ENCODE data around the gene RAB44.
A peak's percentile ranks its signal among the peaks of the same experiment; 100 is the strongest.

Gene RAB44

GRCh38 chr6:36659271-36659670, 38.4 kb upstream of the RAB44 start:
- H3K4me3 ChIP-seq (ENCODE audit: low read depth, low read length), result no peak overlapping the region
- H3K27ac ChIP-seq (ENCODE audit: low read depth, low read length), result no peak overlapping the region
- peaks cover 5% of the 10 kb centered on the region; the same call in 1 of the 2 replicates for H3K27me3 ChIP-seq (ENCODE audit: control insufficient read depth, insufficient read depth, low read length)
- H3K9me3 ChIP-seq (ENCODE audit: control insufficient read depth, insufficient read depth, low read length), result no peaks in the 10 kb centered on the region
- H3K36me3 ChIP-seq (ENCODE audit: control insufficient read depth, insufficient read depth, low read length), result no peaks in the 10 kb centered on the region
- H3K9ac ChIP-seq (ENCODE audit: low read depth, low read length), result no peak overlapping the region
- H3K4me1 ChIP-seq (ENCODE audit: control insufficient read depth, insufficient read depth, low read length), result peaks cover 11% of the 10 kb centered on the region; the same call in 1 of the 2 replicates

GRCh38 chr6:36660771-36661471, 36.7 kb upstream of the RAB44 start:
- H3K27ac ChIP-seq (ENCODE audit: low read depth, low read length), result no peak overlapping the region
- H3K9ac ChIP-seq (ENCODE audit: low read depth, low read length), result no peak overlapping the region
- peaks cover 16% of the 10 kb centered on the region; the same call in 1 of the 2 replicates for H3K4me1 ChIP-seq (ENCODE audit: control insufficient read depth, insufficient read depth, low read length)
- H3K9me3 ChIP-seq (ENCODE audit: control insufficient read depth, insufficient read depth, low read length), result no peaks in the 10 kb centered on the region
- H3K27me3 ChIP-seq (ENCODE audit: control insufficient read depth, insufficient read depth, low read length), result peaks cover 5% of the 10 kb centered on the region; the same call in 1 of the 2 replicates
- no peaks in the 10 kb centered on the region for H3K36me3 ChIP-seq (ENCODE audit: control insufficient read depth, insufficient read depth, low read length)
- H3K4me3 ChIP-seq (ENCODE audit: low read depth, low read length), result peak overlapping the region; percentile 51

DNA sequence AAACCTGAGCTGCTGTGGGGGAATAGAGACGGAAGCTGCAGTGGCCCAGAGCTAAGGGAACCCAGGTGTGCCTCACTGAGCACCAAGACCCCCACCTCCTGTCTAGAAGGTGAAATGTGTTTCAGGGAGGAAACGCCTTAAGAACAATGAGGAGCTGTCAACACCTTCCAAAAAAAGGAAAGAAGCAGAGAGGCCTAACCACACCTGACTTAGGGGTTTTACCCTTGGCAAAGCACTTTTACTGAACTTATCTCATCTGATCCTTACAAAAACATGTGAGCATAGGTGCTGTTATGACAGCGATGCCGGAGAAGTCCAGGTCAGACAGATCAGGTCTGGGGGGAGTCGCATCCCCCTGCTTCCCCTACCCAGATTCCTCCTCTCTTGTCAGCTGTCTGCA, 35.2 kb upstream of the RAB44 start:
- no peak overlapping the region for H3K4me3 ChIP-seq (ENCODE audit: low read depth, low read length)
- no peaks in the 10 kb centered on the region for H3K36me3 ChIP-seq (ENCODE audit: control insufficient read depth, insufficient read depth, low read length)
- no peaks in the 10 kb centered on the region for H3K9me3 ChIP-seq (ENCODE audit: control insufficient read depth, insufficient read depth, low read length)
- no peak overlapping the region for H3K27ac ChIP-seq (ENCODE audit: low read depth, low read length)
- peaks cover 5% of the 10 kb centered on the region; the same call in 1 of the 2 replicates for H3K27me3 ChIP-seq (ENCODE audit: control insufficient read depth, insufficient read depth, low read length)
- H3K9ac ChIP-seq (ENCODE audit: low read depth, low read length), result no peak overlapping the region
- H3K4me1 ChIP-seq (ENCODE audit: control insufficient read depth, insufficient read depth, low read length), result peaks cover 30% of the 10 kb centered on the region

GRCh38 chr6:36662827-36663256, 34.8 kb upstream of the RAB44 start:
- Histone ChIP-seq H3K9ac (ENCODE audit: low read depth, low read length) (no peak overlapping the region), H3K4me3 (ENCODE audit: low read depth, low read length) (no peak overlapping the region), H3K9me3 (ENCODE audit: control insufficient read depth, insufficient read depth, low read length) (no peaks in the 10 kb centered on the region), H3K27me3 (ENCODE audit: control insufficient read depth, insufficient read depth, low read length) (0 out of 2 replicates have a peak, but pooled peaks cover 5% of the 10 kb centered on the region), H3K36me3 (ENCODE audit: control insufficient read depth, insufficient read depth, low read length) (no peaks in the 10 kb centered on the region), H3K4me1 (ENCODE audit: control insufficient read depth, insufficient read depth, low read length) (peaks cover 35% of the 10 kb centered on the region), H3K27ac (ENCODE audit: low read depth, low read length) (no peak overlapping the region)

DNA sequence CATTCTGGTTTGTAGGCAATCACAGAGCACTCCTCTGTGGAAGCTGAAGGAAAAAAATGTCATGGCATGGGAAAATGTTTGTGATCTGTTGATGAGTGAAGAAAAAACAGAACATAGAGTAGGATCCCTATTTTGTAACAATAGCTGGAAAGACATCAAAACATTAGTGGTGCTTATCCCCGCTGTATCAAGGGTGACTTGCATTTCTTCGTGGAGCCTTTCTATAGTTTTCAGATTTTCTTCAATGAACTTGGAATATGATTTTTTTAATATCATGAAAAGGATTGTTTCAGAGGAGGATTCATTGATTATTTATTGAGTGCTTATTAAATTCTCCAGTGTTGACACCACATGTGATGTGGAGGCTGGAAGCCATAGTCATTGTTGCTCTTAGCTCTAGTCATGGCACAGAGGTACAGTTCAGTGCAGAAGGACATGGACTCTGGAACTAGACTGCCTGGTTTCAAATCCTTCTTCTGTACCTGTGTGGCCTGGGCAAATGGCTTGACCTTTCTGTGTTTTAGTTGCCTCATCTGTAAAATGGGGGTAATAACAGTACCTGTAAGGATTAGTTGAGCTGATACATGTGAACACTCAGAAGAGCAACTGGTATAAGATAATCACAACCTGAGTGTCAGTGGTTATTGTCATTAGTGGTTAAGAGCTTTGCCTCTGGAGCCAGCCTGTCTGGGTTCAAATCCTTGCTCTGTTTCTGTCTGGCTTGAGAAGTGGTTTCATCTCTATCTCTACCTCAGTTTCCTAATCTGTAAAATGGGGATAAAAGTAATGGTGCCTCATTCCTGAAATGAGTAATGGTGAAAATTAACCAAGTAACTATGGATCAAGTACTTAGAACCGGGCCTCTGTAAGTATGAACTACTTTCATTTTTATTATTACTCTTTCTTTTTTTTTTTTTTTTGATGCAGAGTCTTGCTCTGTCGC, 33.9 kb upstream of the RAB44 start:
- Histone ChIP-seq H3K4me3 (ENCODE audit: low read depth, low read length) (no peak overlapping the region), H3K36me3 (ENCODE audit: control insufficient read depth, insufficient read depth, low read length) (no peaks in the 10 kb centered on the region), H3K27me3 (ENCODE audit: control insufficient read depth, insufficient read depth, low read length) (0 out of 2 replicates have a peak, but pooled peaks cover 5% of the 10 kb centered on the region), H3K4me1 (ENCODE audit: control insufficient read depth, insufficient read depth, low read length) (peaks cover 36% of the 10 kb centered on the region), H3K9me3 (ENCODE audit: control insufficient read depth, insufficient read depth, low read length) (no peaks in the 10 kb centered on the region), H3K27ac (ENCODE audit: low read depth, low read length) (no peak overlapping the region), H3K9ac (ENCODE audit: low read depth, low read length) (no peak overlapping the region)

DNA sequence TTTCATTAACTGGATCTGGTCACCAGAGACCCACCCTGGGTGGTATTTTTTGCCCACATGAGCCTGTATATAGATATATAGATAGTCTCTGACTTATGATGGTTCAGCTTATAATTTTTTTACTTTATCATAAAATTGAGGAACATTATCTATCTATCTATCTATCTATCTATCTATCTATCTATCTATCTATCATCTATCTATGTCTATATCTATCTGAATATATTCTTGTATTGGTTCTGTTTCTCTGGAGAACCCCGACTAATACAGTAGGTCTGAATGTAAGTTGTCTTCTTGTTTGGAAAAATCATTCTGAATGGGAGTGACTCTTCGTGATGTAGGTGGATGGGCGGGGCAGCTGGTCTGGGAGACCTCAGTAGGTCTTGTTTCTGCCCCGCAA, 32.4 kb upstream of the RAB44 start:
- Histone ChIP-seq H3K4me1 (ENCODE audit: control insufficient read depth, insufficient read depth, low read length) (peaks cover 46% of the 10 kb centered on the region), H3K27ac (ENCODE audit: low read depth, low read length) (no peak overlapping the region), H3K36me3 (ENCODE audit: control insufficient read depth, insufficient read depth, low read length) (no peaks in the 10 kb centered on the region), H3K27me3 (ENCODE audit: control insufficient read depth, insufficient read depth, low read length) (0 out of 2 replicates have a peak, but pooled peaks cover 5% of the 10 kb centered on the region), H3K9ac (ENCODE audit: low read depth, low read length) (no peak overlapping the region), H3K9me3 (ENCODE audit: control insufficient read depth, insufficient read depth, low read length) (no peaks in the 10 kb centered on the region), H3K4me3 (ENCODE audit: low read depth, low read length) (no peak overlapping the region)

DNA sequence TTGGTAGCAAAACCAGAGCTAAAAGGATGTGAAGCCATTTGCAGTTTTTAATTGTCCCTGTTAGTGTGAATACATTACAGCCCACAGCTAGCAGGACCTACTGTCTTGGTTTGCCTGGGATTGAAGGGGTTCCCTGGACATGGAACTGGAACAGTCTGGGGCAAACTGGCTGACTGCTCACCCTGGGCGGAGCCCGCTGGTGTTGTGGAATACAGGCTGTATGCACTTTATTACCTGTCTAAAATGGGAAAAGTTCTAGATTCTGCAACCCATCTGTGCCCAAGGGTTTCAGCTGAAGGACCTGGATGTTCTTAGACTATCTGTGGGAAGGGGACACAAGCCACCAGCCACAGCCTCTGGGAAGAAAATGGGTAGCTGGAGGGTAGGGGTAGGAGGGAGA, 31.3 kb upstream of the RAB44 start:
- Histone ChIP-seq H3K4me3 (ENCODE audit: low read depth, low read length) (no peak overlapping the region), H3K9ac (ENCODE audit: low read depth, low read length) (no peak overlapping the region), H3K27ac (ENCODE audit: low read depth, low read length) (peak overlapping the region; percentile 89), H3K9me3 (ENCODE audit: control insufficient read depth, insufficient read depth, low read length) (no peaks in the 10 kb centered on the region), H3K36me3 (ENCODE audit: control insufficient read depth, insufficient read depth, low read length) (no peaks in the 10 kb centered on the region), H3K4me1 (ENCODE audit: control insufficient read depth, insufficient read depth, low read length) (peaks cover 43% of the 10 kb centered on the region), H3K27me3 (ENCODE audit: control insufficient read depth, insufficient read depth, low read length) (0 out of 2 replicates have a peak, but pooled peaks cover 5% of the 10 kb centered on the region)

GRCh38 chr6:36666826-36667591, 30.6 kb upstream of the RAB44 start:
- H3K4me3 ChIP-seq (ENCODE audit: low read depth, low read length), result no peak overlapping the region
- peak overlapping the region; percentile 89 for H3K27ac ChIP-seq (ENCODE audit: low read depth, low read length)
- no peaks in the 10 kb centered on the region for H3K36me3 ChIP-seq (ENCODE audit: control insufficient read depth, insufficient read depth, low read length)
- peaks cover 43% of the 10 kb centered on the region for H3K4me1 ChIP-seq (ENCODE audit: control insufficient read depth, insufficient read depth, low read length)
- no peaks in the 10 kb centered on the region for H3K27me3 ChIP-seq (ENCODE audit: control insufficient read depth, insufficient read depth, low read length)
- no peaks in the 10 kb centered on the region for H3K9me3 ChIP-seq (ENCODE audit: control insufficient read depth, insufficient read depth, low read length)
- H3K9ac ChIP-seq (ENCODE audit: low read depth, low read length), result peak overlapping the region; percentile 58

GRCh38 chr6:36668591-36668990, 29.0 kb upstream of the RAB44 start:
- Histone ChIP-seq H3K27me3 (ENCODE audit: control insufficient read depth, insufficient read depth, low read length) (no peaks in the 10 kb centered on the region), H3K9me3 (ENCODE audit: control insufficient read depth, insufficient read depth, low read length) (no peaks in the 10 kb centered on the region), H3K4me1 (ENCODE audit: control insufficient read depth, insufficient read depth, low read length) (peaks cover 35% of the 10 kb centered on the region), H3K4me3 (ENCODE audit: low read depth, low read length) (no peak overlapping the region), H3K9ac (ENCODE audit: low read depth, low read length) (no peak overlapping the region), H3K36me3 (ENCODE audit: control insufficient read depth, insufficient read depth, low read length) (no peaks in the 10 kb centered on the region), H3K27ac (ENCODE audit: low read depth, low read length) (no peak overlapping the region)

DNA sequence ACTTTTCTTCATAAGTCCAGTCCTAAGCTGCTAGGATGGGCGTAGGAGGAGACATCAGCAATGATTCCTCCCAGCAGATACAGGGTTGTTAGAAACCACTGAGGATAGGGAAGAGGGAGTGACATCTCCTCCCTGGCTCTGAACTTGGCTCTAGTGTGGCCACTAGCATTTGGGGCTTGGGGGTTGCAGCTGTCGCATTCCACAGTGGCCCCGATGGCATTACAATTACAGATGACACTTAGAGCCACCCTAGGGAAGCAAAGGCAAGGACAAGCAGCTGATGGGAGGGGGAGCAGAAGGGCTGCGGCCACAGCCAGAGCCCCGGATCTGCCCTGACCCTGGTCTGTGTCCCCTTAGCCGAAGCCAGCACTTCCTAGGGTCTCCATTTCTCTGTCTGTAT, 28.6 kb upstream of the RAB44 start:
- Histone ChIP-seq H3K4me1 (ENCODE audit: control insufficient read depth, insufficient read depth, low read length) (peaks cover 35% of the 10 kb centered on the region), H3K9me3 (ENCODE audit: control insufficient read depth, insufficient read depth, low read length) (no peaks in the 10 kb centered on the region), H3K9ac (ENCODE audit: low read depth, low read length) (no peak overlapping the region), H3K36me3 (ENCODE audit: control insufficient read depth, insufficient read depth, low read length) (no peaks in the 10 kb centered on the region), H3K4me3 (ENCODE audit: low read depth, low read length) (no peak overlapping the region), H3K27me3 (ENCODE audit: control insufficient read depth, insufficient read depth, low read length) (no peaks in the 10 kb centered on the region), H3K27ac (ENCODE audit: low read depth, low read length) (no peak overlapping the region)

All from HUES48 (cell line).